Left renal pelvis (tissue), 4 donors: Measurements from ENCODE around the gene NLGN1. TPM values are rescaled to one million over a fixed set of nuclear protein-coding genes. Genes with fewer than 3 reads are reported as not detected.
A peak's percentile ranks its signal among the peaks of the same experiment; 100 is the strongest.

ENCODE experiments used
- DNase-seq, 4 donors: peaks; one replicate each; pipeline ENCODE4 v3.0.0-alpha.2; 2013; ENCODE audit warnings: low read depth in 4 of 4, low spot score in 3 of 4
- polyA plus RNA-seq, 4 donors: library from polyadenylated mRNA; unstranded; fragments of 120-200 nt; gene quantifications; one replicate each; pipeline ENCODE4 v1.2.1, GENCODE V29; 2013; ENCODE audit not compliant: insufficient read length in 4 of 4

NLGN1 gene
- polyA plus RNA-seq, 4 donors: 1.4 to 5.3 (median 3.7) TPM

DNA sequence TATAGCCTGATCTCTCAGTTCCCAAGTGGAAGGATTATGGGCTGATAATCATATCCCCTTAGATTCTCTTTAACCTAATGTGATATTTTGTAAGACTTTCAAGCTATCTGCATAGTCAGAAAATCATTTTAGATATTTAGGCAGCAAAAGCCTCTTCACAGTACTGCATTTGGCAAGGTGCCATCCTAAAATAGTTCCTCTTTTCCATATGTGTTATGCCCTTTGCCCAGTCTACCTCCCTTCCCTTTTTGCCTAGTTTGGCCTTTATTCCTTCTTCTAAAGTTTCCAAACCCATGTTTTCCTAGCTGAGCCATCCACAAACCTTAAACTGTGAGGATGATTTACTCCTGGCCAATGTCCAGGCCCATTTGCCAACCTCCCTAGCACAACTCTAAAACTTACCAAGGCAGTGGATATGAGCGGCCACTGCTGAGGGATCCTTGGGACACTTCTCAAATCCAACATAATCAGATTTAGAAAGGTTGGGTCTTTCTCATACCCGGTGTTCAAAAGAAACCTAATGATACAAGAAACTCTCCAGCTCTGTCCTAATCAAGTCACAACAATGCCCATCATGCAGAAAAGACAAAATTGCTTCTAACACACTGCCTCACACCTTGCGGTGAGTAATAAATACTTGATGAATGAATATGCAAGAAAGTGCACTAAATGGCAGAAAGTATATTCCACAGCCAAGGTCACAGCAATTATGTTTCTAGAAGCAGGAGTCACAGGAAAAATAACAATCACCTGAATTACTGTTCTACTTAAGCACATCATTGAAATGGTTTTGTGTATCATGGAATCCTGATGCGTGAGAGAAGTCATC, 493.9 kb downstream of the NLGN1 start:
- no peak for DNase-seq

DNA sequence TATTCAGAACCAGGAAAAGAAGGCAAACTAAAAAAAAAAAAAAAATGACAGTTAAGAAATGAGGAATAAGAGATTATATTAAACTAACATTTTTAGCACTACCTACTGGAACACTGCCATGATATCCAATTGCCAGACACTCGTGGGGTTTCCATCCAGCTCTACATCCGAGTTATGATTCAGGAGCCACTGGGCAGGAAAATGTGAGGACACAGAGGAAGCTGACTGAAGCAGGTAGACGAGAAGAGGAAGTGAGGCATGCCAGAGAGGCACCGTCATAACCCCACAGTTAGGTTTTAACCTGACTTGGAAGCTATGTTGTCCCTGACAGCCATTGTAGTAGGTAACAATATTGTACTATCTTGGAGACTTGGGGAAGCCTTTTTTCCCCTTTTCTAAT, 495.0 kb downstream of the NLGN1 start:
- no peak for DNase-seq

DNA sequence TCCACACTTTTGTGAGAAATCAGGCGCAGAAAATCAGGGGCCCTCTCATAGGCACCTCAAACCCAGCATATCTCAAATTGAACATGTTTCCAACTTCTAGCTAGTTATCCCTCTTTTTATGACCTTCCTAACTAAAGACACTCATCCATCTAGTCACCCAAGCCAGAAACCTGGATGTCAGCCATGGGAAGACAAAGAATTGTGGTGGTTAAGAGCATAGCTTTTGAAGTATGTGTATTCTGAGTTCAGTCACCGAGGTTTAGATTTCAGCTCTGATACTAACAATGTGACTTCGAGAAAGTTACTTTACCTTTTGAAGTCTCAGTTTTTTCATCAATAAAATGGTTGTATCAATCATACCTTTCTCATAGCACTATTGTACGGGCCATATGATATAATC, 495.5 kb downstream of the NLGN1 start:
- no peak for DNase-seq

DNA sequence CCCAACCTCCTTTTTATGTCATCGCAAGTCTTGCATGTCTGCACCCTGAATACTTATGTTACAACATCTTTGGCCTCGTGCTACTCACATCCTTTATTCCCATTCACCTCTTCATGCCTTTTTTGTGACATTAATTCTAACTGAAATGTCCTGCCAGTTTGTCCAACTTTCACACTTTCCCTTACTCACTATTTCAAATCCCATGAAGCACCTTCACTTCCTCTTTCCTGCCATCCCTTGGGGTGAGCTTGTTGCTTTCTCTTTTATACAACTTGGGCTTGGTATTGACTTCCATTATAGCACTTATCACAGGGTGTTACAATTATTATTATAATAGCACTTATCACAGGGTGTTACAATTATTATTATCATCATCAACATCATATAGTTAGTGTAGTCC, 496.3 kb downstream of the NLGN1 start:
- no peak for DNase-seq

DNA sequence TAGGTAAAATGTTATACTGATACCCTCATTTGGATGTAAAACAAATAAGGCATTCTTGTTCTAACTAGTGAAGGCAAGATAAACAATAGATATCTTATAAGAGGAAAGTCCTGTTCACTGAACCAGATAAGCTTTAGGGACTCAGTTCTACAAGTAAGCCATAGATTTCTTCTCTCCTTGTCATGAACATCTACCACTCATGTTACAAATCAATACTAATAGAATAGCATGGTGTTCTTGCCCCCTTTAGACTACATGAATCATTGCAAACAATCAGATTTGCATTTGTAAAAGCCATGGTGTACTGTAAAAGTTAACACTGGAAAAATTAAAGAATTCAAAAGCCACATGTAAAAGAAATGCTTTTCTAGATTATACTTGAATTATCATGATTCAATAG, 500.1 kb downstream of the NLGN1 start:
- no peak for DNase-seq

DNA sequence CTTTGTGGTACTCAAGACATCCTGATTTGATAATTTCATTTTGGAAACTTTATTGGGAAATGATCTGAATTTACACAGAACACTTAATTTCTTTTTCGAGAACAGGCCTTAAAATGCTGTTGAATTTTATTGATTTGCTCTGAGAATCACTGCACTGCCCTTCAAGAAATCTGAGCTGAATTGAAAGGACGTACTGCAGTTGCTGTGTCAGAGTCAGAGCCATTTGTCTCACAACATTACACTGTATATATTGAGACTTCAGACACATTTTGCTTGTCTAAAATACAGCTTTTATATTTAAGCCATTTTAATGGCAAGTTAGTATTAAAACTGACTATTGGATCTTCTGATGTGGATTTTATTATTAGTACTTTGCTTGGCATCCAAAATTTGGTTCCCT, 504.1 kb downstream of the NLGN1 start:
- DNase-seq: no peak

DNA sequence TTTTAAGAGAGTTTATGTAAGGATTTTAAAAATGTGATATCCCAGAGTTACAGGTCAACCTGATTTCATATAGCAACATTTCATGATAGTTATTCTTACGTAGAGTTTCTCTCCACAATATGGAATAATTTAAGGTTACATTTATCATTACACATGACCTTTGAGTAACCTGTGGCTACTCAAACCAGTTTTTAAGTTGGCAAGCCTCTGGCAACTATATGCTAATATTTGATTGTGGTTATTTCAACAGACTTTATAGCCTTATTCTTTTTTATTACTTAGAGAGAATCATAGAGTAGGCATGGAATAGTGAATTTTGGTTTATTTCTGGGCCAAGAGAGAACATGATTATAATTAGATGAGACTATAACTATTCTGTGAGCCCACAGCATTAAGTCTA, 504.9 kb downstream of the NLGN1 start:
- DNase-seq: no peak

DNA sequence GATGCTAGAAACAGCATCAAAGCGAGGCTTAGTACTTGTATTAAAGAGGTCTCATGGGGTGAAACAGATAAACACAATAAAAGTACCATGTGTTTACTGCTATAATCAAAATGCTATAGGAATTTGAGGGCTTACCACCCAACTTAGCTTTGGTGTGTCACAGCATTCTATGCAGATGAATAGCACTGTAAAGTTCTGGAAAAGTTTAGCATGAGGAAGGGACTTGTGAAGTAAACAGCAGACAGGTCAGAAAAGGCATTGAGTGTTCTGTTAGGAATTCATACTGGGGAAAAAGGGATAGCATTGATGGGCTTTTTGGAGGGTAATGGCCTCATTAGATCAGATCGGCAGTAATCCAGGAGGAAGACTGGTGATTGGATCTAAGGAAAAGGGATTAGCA, 505.3 kb downstream of the NLGN1 start:
- DNase-seq: no peak

DNA sequence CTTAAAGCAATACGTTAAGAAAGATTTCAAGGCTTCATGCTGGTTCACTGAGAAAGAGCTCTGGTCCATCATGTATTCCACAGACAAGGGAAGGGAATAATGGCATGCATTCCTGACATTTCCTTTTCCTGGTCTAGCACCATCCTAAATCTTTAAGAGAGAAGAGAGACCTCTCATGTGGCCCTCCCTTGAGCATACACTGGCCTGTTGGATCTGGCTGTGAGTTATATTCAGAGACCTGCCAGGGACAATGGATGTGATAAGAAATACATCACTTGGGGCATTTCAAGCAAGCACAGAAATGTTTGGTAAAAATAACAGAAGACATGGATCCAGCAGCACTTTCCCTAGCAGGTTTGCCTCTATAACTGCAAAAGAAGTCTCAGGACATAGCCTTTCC, 507.8 kb downstream of the NLGN1 start:
- DNase-seq: no peak

DNA sequence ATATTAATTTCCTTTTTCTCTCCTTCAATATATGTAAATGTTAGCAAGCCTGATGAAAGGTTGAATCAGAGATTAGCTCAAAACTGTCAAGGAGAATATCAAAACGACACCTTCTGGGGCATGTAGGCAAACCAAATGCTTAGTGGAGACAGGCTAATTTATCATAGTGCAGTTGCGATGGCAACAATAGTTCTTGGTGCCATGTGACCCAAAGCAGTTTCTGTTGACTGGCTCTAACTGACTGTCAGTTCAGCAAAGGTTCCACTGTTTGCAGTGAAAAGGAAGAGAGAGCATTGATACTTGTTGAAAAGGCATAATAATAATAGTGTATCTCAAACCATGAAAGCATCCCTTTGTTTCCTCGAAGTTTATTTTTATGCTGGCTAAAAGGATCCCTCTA, 513.9 kb downstream of the NLGN1 start:
- DNase-seq: peak in 1 of 4 donors; percentile 11

DNA sequence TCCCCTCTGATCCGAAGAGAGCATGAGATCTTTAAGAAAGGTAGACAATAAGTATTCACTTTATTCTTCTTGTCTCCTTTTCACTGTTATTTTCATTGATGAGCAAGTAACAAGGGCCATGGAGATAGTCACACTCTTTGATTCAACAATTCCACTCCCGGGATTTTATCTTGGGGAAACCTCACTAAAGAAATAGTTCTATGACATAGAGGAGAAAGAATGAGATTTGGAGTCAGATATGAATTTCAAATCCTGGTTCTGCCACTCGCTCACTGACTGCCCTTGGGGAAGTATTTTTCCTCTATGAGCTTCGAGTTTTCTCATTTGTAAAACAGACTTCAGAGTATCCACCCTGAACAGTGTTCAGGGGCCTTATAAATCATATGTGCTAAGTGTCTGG, 514.6 kb downstream of the NLGN1 start:
- no peak for DNase-seq

DNA sequence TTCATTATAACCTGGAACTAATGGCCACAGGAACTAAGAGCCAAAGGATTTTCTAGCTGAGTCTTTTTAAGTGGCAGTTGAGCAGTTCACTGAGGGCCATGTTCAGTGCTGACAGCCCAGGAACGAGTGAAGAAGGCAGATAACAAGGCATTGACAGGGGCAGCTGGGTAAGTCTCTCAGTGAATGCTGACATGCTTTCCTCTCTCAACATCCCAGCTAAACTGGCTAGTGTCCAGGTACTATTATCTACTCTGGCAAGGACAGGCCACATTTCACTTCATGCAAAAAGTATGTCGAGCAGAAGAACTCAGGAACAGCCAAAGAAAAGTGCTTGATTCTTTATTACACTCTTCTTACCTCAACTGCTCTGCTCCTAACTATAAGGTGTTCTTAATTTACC, 515.9 kb downstream of the NLGN1 start:
- no peak for DNase-seq

DNA sequence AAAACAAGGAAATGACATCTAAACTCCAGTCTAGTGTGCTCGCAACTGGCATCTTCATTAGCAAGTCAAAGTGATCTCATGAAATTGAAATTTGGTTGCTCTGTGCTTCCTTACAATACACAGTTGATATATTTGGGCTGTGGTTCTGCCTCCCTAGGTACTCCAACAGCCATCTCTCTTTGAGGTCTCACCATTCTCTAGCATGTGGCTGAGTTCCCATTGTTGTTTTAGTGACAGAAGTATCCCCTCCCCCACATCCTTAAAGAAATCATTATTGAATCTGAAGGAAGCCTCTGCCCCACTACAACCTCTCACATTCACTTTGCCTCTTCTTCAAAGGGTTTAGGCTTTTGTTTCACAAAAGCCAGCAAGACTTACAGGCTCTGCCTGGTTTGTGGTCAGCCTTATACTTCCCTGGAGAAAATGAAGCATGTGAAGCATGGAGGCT, 516.5 kb downstream of the NLGN1 start:
- no peak for DNase-seq

DNA sequence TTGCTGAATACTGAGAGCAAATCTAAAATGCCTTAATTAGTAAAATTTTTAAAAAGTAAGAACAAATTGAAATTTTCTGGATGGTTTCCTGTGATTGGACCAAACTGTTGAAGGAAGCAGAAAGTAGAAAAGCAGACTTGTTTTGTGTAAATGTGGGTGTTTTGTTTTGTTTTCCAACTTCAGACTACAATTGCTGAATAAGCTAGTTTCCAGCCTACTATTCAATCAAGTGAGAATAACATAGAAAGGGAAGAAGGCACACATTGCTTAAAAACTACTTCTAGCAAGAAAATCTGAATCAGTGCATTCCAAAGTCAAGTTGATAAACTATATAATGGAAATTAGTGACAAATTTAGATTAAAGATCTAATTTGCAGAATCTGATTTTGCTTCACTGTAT, 519.3 kb downstream of the NLGN1 start:
- no peak for DNase-seq

DNA sequence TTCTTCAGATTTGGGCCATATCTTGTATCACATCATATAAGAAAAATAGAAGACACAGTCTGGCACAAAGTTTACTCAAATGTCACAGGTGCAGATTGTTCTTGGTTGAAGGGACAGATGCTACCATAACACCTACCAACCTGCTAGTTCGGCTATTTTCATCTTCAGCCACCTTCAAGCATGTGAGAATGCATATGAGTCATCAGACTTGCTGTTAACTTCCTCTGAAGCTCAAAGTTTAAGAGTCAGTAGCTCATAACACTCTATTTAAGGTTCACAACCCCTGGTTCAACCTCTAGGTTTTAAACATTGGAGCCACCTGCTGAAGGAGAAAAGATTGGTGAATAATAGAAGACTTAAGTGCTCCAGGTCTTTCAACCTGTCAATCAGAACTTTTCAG, 522.8 kb downstream of the NLGN1 start:
- DNase-seq: no peak

DNA sequence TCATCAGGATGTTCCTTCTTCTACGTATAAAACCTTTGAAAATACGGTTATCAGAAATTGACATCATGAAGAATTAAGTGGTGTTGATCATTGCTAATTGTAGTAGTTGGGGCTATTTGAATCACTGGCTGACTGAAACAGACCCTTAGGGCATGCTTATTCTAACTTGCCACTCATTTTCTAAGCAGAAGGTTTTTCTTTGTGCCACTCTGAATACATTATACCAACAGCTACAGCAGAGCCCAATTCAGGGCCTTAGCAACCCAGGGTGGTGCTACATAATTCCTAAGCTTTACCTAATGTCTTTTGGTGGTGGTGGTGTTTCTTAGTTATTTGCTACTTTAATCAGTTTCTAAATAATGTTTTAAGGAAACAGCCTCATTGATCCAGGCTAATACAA, 524.2 kb downstream of the NLGN1 start:
- DNase-seq: no peak

DNA sequence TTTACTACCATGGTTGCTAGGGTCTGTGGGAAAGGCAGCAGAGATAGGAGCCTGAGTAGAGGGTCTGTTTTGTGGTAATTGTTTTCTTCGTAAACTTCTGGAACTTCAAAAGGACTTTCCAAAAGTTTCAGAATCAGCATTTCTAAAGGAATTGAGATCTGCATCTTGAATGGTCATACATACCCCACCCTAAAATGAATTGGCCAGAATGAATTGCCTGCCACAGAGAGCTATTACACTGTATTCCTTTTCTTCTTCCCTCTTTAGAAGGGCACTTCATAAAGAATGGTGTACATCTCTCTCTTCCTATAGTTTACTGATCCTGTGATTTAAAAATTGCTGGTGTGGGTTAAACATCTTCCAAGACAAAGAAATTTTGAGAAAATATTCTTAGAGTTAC, 525.7 kb downstream of the NLGN1 start:
- no peak for DNase-seq

DNA sequence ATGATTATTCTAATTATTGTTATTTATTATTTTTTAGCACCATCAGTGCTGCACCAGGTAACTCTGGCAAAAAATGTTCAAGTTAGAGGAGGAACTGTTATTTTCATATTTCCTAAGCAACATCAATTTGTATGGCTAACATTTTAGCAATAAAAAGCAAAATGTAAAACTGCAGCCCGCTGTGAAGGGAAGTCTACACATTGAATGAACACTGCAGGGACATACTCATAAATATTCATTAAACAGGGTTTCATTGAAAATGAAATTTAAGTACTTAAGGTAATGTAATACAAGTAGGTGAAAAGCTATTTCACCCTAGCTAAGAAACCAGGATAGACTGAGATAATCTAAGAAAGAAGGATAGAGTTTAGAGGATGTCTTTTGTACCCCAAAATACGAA, 532.7 kb downstream of the NLGN1 start:
- DNase-seq: no peak

DNA sequence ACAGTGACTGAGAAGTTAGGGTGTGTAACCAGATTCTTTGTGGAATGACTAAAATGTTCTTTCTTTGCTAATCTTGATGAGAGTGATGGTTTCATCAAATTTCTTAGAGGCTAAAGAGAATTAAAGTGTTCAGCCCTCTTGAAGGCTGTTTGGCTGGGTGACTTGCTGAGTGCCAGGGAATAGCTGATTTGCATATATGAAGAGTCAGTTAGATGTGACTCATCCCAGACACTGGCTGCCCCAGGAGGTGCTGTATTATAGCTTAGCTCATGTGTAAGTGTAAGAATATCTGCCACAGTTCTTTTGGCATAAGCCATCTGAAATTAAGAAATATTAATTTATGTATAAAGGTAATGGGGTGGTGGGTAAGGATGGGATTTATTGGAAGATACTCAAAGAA, 535.1 kb downstream of the NLGN1 start:
- DNase-seq: no peak

DNA sequence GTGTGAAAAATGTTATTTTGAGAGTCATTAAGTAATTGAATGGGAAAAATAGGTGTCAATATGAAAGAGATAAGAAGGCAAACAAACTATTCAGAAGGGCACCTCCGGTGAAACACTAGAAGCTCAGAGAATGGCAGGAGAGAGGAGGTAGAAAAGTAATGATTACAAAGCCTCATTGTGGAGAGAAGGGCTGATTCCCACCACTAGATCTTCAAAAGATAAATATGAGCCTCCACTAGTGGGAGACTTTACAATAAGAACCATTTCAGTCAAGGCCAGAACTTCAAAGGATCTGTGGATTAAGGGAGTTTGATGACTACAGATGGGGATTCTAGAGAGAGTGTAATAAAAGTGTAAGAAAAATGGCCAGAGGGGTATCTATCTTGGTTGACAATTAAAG, 535.6 kb downstream of the NLGN1 start:
- no peak for DNase-seq

DNA sequence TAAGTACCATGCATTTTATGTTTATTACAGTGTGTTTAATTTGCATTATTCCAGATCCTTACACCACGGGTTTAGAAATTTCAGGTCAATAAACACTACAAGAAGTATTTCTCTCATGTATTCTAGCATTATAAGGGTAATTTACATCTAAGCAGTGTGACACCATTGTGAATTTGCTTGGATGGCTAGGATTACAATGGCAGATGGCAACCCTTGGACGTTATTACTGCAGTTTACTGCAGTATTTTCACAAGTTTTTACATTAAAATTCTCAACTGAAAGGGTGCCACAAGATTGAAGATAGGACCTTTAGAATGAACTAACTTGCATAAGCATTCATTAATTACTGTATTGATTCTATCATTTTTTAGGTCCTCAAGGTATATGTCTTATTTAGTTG, 538.8 kb downstream of the NLGN1 start:
- DNase-seq: no peak

DNA sequence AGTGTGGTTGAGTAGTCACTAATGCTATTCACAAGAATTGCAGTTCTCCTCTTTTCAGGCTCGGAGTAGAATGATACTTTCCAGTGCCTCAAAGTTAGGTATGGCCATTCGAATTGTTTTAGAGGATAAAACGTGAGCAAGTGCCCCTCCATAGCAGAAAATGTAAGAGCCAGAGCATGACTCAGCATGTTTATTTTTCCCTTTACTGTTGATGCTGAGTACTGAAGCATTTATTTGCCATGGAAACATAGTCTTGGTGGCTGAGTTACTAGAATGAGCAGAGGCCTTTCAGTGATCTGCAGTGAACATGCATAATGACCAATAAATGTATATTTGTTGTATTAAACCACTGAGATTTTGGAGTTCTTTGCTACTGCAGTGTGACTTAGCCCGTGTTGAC, 540.6 kb downstream of the NLGN1 start:
- DNase-seq: peak in 3 of 4 donors; percentile 28 to 54 (median 40)

DNA sequence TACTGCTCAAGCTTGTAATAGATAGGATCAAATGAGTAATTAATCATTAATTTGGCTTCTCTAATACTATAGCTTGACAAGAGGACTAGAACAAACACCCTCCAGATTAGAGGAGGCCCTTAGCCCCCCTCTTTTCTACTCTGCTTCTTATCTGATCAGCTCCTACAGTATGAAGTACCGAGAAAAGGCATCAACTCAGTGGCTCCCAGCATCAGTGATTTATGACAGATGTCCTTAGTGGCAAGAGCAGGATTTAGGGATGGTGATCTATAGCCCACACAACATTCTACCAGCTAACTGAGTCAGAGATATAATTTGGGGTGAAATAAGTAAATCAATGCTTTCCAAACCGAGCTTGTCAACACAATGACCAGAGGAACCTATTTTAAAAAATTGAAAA, 541.1 kb downstream of the NLGN1 start:
- DNase-seq: no peak
